Activated CD8-positive, alpha-beta memory T cell treated with anti-CD3 and anti-CD28 coated beads for 24 hours (primary cell): ENCODE data around the gene MFNG.
A peak's percentile ranks its signal among the peaks of the same experiment; 100 is the strongest.

Experiments used
- DNase-seq: peaks from one replicate; pipeline ENCODE4 v3.0.0-alpha.2; 2020

MFNG gene

GRCh38 chr22:37511395-37512104, 25.4 kb upstream of the MFNG start:
- no peak for DNase-seq

- no peak for DNase-seq
Observed at GRCh38 chr22:37510091-37510490, 23.9 kb upstream of the MFNG start.

- no peak for DNase-seq
Observed at GRCh38 chr22:37509059-37509860, 23.1 kb upstream of the MFNG start.

GRCh38 chr22:37508431-37508992, 22.3 kb upstream of the MFNG start:
- no peak for DNase-seq

GRCh38 chr22:37507731-37508130, 21.5 kb upstream of the MFNG start:
- DNase-seq = no peak

- DNase-seq = no peak
Observed at GRCh38 chr22:37505989-37506388, 19.8 kb upstream of the MFNG start.

- DNase-seq = no peak
Observed at GRCh38 chr22:37505565-37505964, 19.4 kb upstream of the MFNG start.

GRCh38 chr22:37504964-37505363, 18.8 kb upstream of the MFNG start:
- no peak for DNase-seq

GRCh38 chr22:37503850-37504249, 17.7 kb upstream of the MFNG start:
- DNase-seq = no peak

GRCh38 chr22:37503183-37503683, 17.0 kb upstream of the MFNG start:
- no peak for DNase-seq

GRCh38 chr22:37502342-37503182, 16.4 kb upstream of the MFNG start:
- no peak for DNase-seq

GRCh38 chr22:37501610-37502341, 15.6 kb upstream of the MFNG start:
- no peak for DNase-seq

- no peak for DNase-seq
Observed at GRCh38 chr22:37500745-37501609, 14.8 kb upstream of the MFNG start.

GRCh38 chr22:37499789-37500540, 13.8 kb upstream of the MFNG start:
- DNase-seq = no peak

GRCh38 chr22:37499027-37499707, 13.0 kb upstream of the MFNG start:
- no peak for DNase-seq

- peak; percentile 85 for DNase-seq
Observed at GRCh38 chr22:37498289-37498909, 12.2 kb upstream of the MFNG start.

- DNase-seq = no peak
Observed at GRCh38 chr22:37497062-37497599, 10.9 kb upstream of the MFNG start.

- DNase-seq = no peak
Observed at GRCh38 chr22:37496651-37497050, 10.5 kb upstream of the MFNG start.

GRCh38 chr22:37493979-37494378, 7.8 kb upstream of the MFNG start:
- no peak for DNase-seq
